Measurements from ENCODE around the gene COL8A2. TPM values are rescaled to one million over a fixed set of nuclear protein-coding genes. Genes with fewer than 3 reads are reported as not detected.

The COL8A2 gene
- total RNA-seq, 6 experiments from 2014 or later, result 0.18 to 0.74 (median 0.52) TPM

DNA sequence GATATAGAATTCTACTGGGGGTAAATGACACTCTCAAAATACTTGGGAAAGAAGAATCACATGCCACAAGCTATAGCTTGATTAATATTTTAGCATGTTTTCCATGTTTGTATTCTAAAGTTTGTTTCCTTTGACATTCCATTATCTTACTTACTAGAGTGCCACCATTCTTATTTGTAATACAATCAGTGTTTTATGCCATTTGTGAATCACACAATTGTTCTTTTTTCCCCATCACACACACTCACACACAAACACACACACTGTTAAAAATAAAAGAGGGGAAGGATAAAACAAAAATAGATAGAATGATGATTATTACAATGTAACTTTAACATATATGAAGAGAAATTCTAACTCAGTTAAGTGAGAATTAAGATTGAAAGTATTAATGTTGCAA is 57.2 kb downstream of the COL8A2 start:
- ATAC-seq (no peak), DNase-seq (no peak)
- Histone ChIP-seq H3K27ac (no peak overlapping the region), H3K9me3 (no peaks in the 10 kb centered on the region), H3K4me3 (no peak overlapping the region), H3K36me3 (no peaks in the 10 kb centered on the region), H3K4me1 (no peaks in the 10 kb centered on the region), H3K27me3 (no peaks in the 10 kb centered on the region)
- TF ChIP-seq, protein P1, sequence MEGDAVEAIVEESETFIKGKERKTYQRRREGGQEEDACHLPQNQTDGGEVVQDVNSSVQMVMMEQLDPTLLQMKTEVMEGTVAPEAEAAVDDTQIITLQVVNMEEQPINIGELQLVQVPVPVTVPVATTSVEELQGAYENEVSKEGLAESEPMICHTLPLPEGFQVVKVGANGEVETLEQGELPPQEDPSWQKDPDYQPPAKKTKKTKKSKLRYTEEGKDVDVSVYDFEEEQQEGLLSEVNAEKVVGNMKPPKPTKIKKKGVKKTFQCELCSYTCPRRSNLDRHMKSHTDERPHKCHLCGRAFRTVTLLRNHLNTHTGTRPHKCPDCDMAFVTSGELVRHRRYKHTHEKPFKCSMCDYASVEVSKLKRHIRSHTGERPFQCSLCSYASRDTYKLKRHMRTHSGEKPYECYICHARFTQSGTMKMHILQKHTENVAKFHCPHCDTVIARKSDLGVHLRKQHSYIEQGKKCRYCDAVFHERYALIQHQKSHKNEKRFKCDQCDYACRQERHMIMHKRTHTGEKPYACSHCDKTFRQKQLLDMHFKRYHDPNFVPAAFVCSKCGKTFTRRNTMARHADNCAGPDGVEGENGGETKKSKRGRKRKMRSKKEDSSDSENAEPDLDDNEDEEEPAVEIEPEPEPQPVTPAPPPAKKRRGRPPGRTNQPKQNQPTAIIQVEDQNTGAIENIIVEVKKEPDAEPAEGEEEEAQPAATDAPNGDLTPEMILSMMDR (IDR thresholded peaks at IDR 0.05), result no peak
- TF ChIP-seq POLR2A (IDR thresholded peaks at IDR 0.05), result no peak
- intact Hi-C loops (cut with DNase I), result no loop called here

DNA sequence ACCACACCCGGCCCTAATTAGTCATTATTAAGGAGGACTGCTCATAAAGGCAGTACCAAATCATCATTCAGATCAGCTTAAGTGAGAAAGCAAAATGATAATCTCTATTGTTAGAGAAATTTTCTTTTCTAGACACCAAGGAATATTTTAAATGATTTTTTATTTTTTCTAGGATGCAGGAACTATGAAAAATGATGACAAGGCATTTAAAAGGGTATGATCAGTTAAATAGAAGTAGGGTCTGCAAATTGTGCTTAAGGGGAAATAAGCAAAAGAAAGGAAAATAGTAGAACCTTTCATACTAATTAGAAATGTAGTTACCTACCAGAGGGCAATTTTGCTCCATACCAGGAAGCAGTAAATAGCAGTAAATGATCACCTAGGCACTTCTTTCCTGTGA is 62.7 kb downstream of the COL8A2 start:
- intact Hi-C loops (cut with DNase I), result no loop called here
- no peaks in the 10 kb centered on the region for H3K9me3 ChIP-seq
- H3K27me3 ChIP-seq, result no peaks in the 10 kb centered on the region
- H3K4me3 ChIP-seq, result no peak overlapping the region
- no peak overlapping the region for H3K27ac ChIP-seq
- DNase-seq (no peak), ATAC-seq (no peak)
- TF ChIP-seq, protein P1 (IDR thresholded peaks at IDR 0.05), result no peak
- no peak for TF ChIP-seq POLR2A (IDR thresholded peaks at IDR 0.05)
- H3K4me1 ChIP-seq, result no peaks in the 10 kb centered on the region
- no peaks in the 10 kb centered on the region for H3K36me3 ChIP-seq
- 100% methylated on average over 1 of the region's 1 CpG for WGBS (ENCODE audit: insufficient coverage, low coverage, low lambda C conversion rate, missing lambda C conversion rate)

DNA sequence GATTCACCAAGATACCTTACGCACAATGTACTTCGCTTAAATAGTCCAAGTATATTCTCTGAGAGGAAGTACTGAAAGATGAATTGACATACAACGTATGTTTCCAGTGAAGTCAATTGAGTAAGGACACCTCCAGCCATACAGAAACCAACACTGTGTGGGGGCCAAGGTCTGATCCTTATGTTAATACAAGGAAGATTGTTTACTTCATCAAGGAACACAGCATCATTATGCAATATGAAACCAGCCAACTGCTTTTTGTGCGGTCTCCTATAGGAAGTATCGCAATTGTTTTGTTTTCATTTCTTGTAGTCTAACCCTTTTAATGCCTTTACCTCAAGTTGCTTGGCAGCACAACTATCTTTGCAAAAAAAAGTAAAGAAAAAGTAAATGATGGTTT is 69.3 kb downstream of the COL8A2 start:
- Histone ChIP-seq H3K27me3 (no peaks in the 10 kb centered on the region), H3K4me1 (no peaks in the 10 kb centered on the region), H3K36me3 (peaks cover 0 to 9% (median 4%) of the 10 kb centered on the region in 4 donors), H3K4me3 (no peak overlapping the region), H3K27ac (no peak overlapping the region), H3K9me3 (no peaks in the 10 kb centered on the region)
- ATAC-seq (no peak), DNase-seq (no peak)
- 81% methylated on average over 5 of the region's 5 CpGs for WGBS (ENCODE audit: insufficient coverage, low coverage, low lambda C conversion rate, missing lambda C conversion rate)
- intact Hi-C loops (cut with DNase I), result no loop called here
- TF ChIP-seq, protein P1 (IDR thresholded peaks at IDR 0.05), result no peak
- TF ChIP-seq POLR2A (IDR thresholded peaks at IDR 0.05), result no peak

DNA sequence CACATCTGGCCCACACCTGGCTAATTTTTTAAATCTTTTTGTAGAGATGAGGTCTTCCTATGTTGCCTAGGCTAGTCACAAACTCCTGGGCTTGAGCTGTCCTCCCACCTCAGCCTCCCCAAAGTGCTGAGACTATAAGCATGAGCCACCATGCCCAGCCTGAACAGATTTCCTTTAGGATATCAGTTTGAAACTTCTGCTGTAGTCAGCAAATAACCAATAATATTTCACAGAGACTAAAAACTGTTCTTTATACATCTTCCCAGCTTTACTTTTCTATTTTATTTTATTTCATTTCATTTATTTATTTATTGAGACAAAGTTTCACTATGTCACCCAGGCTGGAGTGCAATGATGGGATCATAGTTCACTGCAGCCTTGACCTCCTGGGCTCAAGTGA is 71.0 kb downstream of the COL8A2 start:
- no peaks in the 10 kb centered on the region for H3K4me1 ChIP-seq
- H3K27me3 ChIP-seq, result no peaks in the 10 kb centered on the region
- H3K27ac ChIP-seq, result no peak overlapping the region
- ATAC-seq (no peak), DNase-seq (no peak)
- TF ChIP-seq, protein P1 (IDR thresholded peaks at IDR 0.05), result no peak
- no peak for TF ChIP-seq POLR2A (IDR thresholded peaks at IDR 0.05)
- H3K4me3 ChIP-seq, result no peak overlapping the region
- H3K9me3 ChIP-seq, result no peaks in the 10 kb centered on the region
- H3K36me3 ChIP-seq, result peaks cover 0 to 9% (median 4%) of the 10 kb centered on the region in 4 donors
- intact Hi-C loops (cut with DNase I), result no loop called here

DNA sequence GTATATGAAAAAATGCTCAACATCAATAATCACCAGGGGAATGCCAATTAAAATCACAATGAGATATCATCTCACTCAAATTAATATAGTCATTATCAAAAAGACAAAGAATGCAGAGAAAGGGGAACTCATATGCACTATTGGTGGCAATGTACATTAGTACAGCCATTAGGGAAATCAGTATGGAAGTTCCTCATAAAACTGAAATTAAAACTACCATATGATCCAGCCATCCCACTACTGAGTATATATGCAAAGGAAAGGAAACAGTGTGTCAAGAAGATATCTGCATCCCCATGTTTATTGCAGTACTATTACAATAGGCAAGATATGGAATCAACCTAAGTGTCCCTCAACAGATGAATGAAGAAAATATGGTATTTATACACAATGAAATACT is 73.2 kb downstream of the COL8A2 start:
- Histone ChIP-seq H3K9me3 (no peaks in the 10 kb centered on the region), H3K27me3 (no peaks in the 10 kb centered on the region), H3K27ac (no peak overlapping the region), H3K36me3 (peaks cover 0 to 9% (median 4%) of the 10 kb centered on the region in 4 donors), H3K4me1 (no peaks in the 10 kb centered on the region), H3K4me3 (no peak overlapping the region)
- TF ChIP-seq, protein P1 (IDR thresholded peaks at IDR 0.05), result no peak
- TF ChIP-seq POLR2A (IDR thresholded peaks at IDR 0.05), result no peak
- intact Hi-C loops (cut with DNase I), result no loop called here
- ATAC-seq, result no peak
- no peak for DNase-seq

All from right lobe of liver (tissue), 6 donors.